ENCODE measurements around the gene TUBGCP2. TPM values are rescaled to one million over a fixed set of nuclear protein-coding genes. Genes with fewer than 3 reads are reported as not detected.

TUBGCP2 gene
- total and polyA plus RNA-seq, 2 experiments from 2014 or later: 52.3 to 70.2 TPM

DNA sequence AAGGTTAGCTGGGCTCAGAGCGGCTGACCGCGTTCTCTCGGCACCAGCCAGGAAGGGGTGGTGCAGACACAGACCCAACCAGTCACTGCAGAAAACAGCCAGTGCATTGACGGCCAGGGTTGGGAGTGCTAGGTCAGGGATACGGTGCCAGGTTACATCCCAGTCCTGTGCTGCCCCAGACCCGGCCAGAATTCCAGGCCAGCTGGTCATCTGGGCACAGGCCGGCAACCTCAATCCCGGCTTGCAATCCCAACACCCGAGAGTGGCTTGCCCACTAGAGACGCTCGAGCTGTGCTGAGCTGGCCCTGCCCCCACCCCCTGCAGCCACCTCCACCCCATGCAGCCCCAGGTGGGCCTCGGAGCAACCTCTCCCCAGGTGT is 42.3 kb upstream of the TUBGCP2 start:
- Histone ChIP-seq H3K4me3 (no peak overlapping the region), H3K9me3 (ENCODE audit: low read depth) (no peaks in the 10 kb centered on the region), H3K4me1 (ENCODE audit: low read depth) (no peaks in the 10 kb centered on the region), H3K27me3 (no peaks in the 10 kb centered on the region), H3K36me3 (no peaks in the 10 kb centered on the region), H3K27ac (no peak overlapping the region)
- no peak for DNase-seq (ENCODE audit: low read depth in 1 of 2, low spot score in 1 of 2)
- TF ChIP-seq, protein P1, sequence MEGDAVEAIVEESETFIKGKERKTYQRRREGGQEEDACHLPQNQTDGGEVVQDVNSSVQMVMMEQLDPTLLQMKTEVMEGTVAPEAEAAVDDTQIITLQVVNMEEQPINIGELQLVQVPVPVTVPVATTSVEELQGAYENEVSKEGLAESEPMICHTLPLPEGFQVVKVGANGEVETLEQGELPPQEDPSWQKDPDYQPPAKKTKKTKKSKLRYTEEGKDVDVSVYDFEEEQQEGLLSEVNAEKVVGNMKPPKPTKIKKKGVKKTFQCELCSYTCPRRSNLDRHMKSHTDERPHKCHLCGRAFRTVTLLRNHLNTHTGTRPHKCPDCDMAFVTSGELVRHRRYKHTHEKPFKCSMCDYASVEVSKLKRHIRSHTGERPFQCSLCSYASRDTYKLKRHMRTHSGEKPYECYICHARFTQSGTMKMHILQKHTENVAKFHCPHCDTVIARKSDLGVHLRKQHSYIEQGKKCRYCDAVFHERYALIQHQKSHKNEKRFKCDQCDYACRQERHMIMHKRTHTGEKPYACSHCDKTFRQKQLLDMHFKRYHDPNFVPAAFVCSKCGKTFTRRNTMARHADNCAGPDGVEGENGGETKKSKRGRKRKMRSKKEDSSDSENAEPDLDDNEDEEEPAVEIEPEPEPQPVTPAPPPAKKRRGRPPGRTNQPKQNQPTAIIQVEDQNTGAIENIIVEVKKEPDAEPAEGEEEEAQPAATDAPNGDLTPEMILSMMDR (IDR thresholded peaks at IDR 0.05; ENCODE audit: low read depth, low read length): no peak

DNA sequence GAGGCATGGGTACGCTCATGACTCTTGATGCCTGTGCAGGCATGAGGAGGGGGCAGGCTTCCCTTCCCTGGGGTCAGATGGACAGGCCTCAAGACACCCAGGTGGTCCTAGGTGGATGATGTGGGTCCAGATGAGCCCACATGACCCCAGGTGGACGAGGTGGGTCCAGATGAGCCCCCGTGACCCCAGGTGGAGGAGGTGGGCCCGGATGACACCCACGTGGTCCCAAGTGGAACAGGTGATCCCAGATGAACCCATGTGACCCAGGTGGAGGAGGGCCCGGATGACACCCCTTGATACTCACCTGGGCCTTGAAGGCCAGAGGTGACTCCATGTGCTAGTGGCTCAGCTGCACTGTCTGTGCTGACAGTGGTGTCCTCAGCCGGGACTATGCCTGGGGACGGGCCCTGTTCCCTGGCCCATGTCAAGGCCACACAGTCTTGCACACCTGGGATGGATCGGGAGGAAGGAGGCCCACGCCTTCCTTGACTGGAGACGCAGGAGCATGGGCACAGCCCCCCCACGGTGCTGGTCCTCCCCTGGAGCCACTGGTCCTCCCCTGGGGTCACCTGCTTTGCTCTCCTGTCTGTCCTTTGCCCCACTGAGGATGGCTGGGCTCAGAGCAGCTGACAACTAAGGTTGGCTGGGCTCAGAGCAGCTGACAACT is 41.7 kb upstream of the TUBGCP2 start:
- TF ChIP-seq, protein P1 (IDR thresholded peaks at IDR 0.05; ENCODE audit: low read depth, low read length): no peak
- Histone ChIP-seq H3K9me3 (ENCODE audit: low read depth) (no peaks in the 10 kb centered on the region), H3K36me3 (no peaks in the 10 kb centered on the region), H3K4me3 (no peak overlapping the region), H3K27ac (no peak overlapping the region), H3K27me3 (no peaks in the 10 kb centered on the region), H3K4me1 (ENCODE audit: low read depth) (no peaks in the 10 kb centered on the region)
- DNase-seq (ENCODE audit: low read depth in 1 of 2, low spot score in 1 of 2): no peak

DNA sequence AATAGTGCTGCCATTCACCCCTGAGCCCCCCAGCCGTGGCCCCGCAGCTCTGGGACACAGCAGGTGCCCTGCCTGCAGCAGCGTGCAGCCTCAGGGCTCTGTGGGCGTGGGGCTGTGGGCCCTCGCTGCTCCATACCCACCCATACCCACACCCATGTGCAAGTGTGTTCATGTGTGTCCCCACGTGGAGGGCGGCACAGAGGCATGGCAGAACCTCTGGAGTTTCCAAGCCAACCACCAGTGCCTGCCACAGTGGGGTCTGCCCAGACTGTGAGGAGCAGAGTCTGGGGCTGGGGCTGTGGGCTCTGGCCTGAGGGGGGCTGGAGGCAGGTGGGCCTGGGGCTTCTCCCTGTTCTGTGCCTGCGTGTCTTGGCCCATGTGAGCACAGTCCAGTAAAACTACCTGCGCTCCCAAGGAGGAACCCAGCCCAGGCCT is 40.9 kb upstream of the TUBGCP2 start:
- Histone ChIP-seq H3K4me3 (no peak overlapping the region), H3K27me3 (no peaks in the 10 kb centered on the region), H3K36me3 (no peaks in the 10 kb centered on the region), H3K4me1 (ENCODE audit: low read depth) (no peaks in the 10 kb centered on the region), H3K9me3 (ENCODE audit: low read depth) (no peaks in the 10 kb centered on the region), H3K27ac (no peak overlapping the region)
- no peak for DNase-seq (ENCODE audit: low read depth in 1 of 2, low spot score in 1 of 2)
- TF ChIP-seq, protein P1 (IDR thresholded peaks at IDR 0.05; ENCODE audit: low read depth, low read length): no peak

DNA sequence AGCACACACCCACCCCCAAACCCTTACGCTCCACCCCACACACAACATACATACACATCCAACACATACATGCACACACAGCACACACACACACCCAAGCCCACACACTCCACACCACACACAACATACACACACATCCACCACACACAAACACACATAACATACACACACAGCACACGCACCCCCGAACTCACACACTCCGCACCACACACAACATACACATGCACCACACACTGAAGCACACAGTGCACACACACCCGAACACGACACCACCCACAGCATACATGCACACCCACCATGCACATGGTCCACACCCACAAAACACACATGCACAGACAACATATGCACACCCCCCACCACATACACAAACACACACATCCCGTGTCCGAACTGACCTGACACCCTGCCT is 40.5 kb upstream of the TUBGCP2 start:
- TF ChIP-seq, protein P1 (IDR thresholded peaks at IDR 0.05; ENCODE audit: low read depth, low read length): no peak
- Histone ChIP-seq H3K9me3 (ENCODE audit: low read depth) (no peaks in the 10 kb centered on the region), H3K27me3 (no peaks in the 10 kb centered on the region), H3K36me3 (no peaks in the 10 kb centered on the region), H3K4me1 (ENCODE audit: low read depth) (no peaks in the 10 kb centered on the region), H3K4me3 (no peak overlapping the region), H3K27ac (no peak overlapping the region)
- DNase-seq (ENCODE audit: low read depth in 1 of 2, low spot score in 1 of 2): no peak

DNA sequence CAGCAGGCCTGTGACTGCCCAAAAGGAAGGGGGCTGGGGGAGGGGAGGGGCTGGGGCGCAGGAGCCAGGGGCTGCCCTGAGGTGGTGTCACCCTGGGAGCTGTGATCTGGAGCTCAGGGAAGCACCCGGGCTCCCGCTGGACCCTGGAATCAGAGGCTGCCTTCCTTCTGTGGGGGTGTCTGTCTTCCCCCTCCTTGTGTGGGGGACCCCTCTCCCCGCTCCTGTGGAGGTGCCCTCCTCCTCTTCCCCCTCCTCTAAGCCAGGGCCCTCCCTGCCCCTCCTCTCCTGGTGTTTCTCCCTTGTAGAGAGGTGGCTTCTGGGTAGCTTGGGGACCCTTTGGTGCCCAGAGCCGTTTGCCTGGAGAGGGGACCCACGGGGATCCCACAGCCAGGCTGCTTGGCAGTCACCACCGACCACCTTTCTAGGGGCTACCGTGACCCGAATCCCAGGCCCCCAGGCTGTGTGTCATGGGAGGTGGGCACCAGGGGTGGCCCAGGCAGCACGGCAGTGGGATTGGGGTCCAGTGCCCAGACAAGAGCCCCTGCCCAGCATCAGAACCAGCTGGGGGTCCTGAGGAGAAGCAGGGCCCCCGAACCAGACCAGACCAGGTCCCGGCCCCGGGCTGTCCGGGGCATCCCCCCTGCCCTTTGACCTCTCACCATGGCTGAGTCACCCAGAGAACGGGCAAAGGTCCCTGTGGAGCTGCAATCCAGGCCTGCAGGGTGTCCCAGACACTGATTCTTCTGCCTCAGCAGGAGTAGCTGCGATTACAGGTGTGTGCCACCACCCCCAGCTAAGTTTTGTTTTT is 39.2 kb upstream of the TUBGCP2 start:
- TF ChIP-seq, protein P1 (IDR thresholded peaks at IDR 0.05; ENCODE audit: low read depth, low read length): no peak
- Histone ChIP-seq H3K4me1 (ENCODE audit: low read depth) (no peaks in the 10 kb centered on the region), H3K36me3 (no peaks in the 10 kb centered on the region), H3K27ac (no peak overlapping the region), H3K9me3 (ENCODE audit: low read depth) (no peaks in the 10 kb centered on the region), H3K27me3 (no peaks in the 10 kb centered on the region), H3K4me3 (no peak overlapping the region)
- no peak for DNase-seq (ENCODE audit: low read depth in 1 of 2, low spot score in 1 of 2)

Measured in cardiac muscle cell (in vitro differentiated cells and primary cell).